Kidney (tissue), 14 donors: ENCODE data around the gene KIF18A. TPM values are rescaled to one million over a fixed set of nuclear protein-coding genes. Genes with fewer than 3 reads are reported as not detected.

ENCODE experiments used
- DNase-seq, 5 donors: peaks; one replicate each; pipeline ENCODE4 v3.0.0-alpha.2; 2013 to 2020
- FAIRE-seq: peaks from 2 replicates; lab custom pipeline; 2012; peaks lifted over from hg19 to GRCh38; lab: Jason Lieb, UNC
- H3K27ac ChIP-seq, 2 donors: one replicate each; pipeline ENCODE4 v1.7.0; 2013; ENCODE audit warnings: low read depth in 2 of 2, low read length in 2 of 2, inconsistent platforms in 1 of 2
- H3K27me3 ChIP-seq: one replicate; pipeline ENCODE4 v1.7.1; 2013; ENCODE audit warnings: low read length, inconsistent platforms; ENCODE audit not compliant: control insufficient read depth, insufficient read depth
- H3K36me3 ChIP-seq, 3 donors: one replicate each; pipeline versions ENCODE4 v1.7.0 to v1.7.1; 2013; ENCODE audit warnings: low read length in 3 of 3, control low read depth in 1 of 3, inconsistent platforms in 1 of 3; ENCODE audit not compliant: insufficient read depth in 3 of 3, control insufficient read depth in 2 of 3
- H3K4me1 ChIP-seq, 3 donors: one replicate each; pipeline versions ENCODE4 v1.7.0 to v1.7.1; 2013; ENCODE audit warnings: low read length in 3 of 3, inconsistent platforms in 1 of 3, low read depth in 1 of 3; ENCODE audit not compliant: control insufficient read depth in 2 of 3, insufficient read depth in 2 of 3
- H3K4me3 ChIP-seq, 3 donors: one replicate each; pipeline versions ENCODE4 v1.7.0 to v1.8.1; 2013; ENCODE audit warnings: low read length in 3 of 3, control low read depth in 1 of 3, inconsistent platforms in 1 of 3
- H3K9ac ChIP-seq, 3 donors: one replicate each; pipeline versions ENCODE4 v1.7.0 to v1.7.1; 2013; ENCODE audit warnings: low read length in 3 of 3, control low read depth in 1 of 3, inconsistent platforms in 1 of 3
- H3K9me3 ChIP-seq, 3 donors: one replicate each; pipeline versions ENCODE4 v1.7.0 to v1.7.1; 2013; ENCODE audit warnings: low read length in 3 of 3, control low read depth in 1 of 3, inconsistent platforms in 1 of 3; ENCODE audit not compliant: control insufficient read depth in 2 of 3, insufficient read depth in 1 of 3
- intact Hi-C: fragments of 100-400 bp; cut with DNase I; formaldehyde crosslinking; loops from one replicate; pipeline ENCODE4 v1.11.1; 2022
- polyA plus RNA-seq: library from polyadenylated mRNA; stranded (reverse); fragments of 350-450 nt; fragmentation: Illumina TruSeq; extraction: RNeasy Lipid Tissue Mini Kit (QIAGEN cat#74804); gene quantifications from one replicate; pipeline ENCODE4 v1.2.3, GENCODE V29; 2014; ENCODE audit warnings: low read depth, low replicate concordance; ENCODE audit not compliant: insufficient read depth
- total RNA-seq: library from RNA; stranded (reverse); fragmentation: NEBNext Ultra II Directional; extraction: Animal tissue kit (Norgen Biotek cat#: 25700); gene quantifications from one replicate; pipeline ENCODE4 v1.2.1, GENCODE V29; 2021
- TF ChIP-seq, protein P1 (sequence below): IDR thresholded peaks from 3 replicates; pipeline ENCODE4 v1.5.1; 2012; ENCODE audit warnings: mild to moderate bottlenecking, moderate library complexity, borderline replicate concordance; ENCODE audit not compliant: insufficient read depth; ENCODE audit errors: extremely low read depth
- donor health status: control.
- donor health status: control.
- donor health status: control.
- donor health status: control.
- donor health status: control.
- donor health status: DM: yes; HTN: yes; CAD: no.
- donor health status: Normal renal cell carcinoma (clear cell type).

Gene KIF18A
- total and polyA plus RNA-seq, 2 donors from 2014 or later: 0.39 to 0.50 TPM

DNA sequence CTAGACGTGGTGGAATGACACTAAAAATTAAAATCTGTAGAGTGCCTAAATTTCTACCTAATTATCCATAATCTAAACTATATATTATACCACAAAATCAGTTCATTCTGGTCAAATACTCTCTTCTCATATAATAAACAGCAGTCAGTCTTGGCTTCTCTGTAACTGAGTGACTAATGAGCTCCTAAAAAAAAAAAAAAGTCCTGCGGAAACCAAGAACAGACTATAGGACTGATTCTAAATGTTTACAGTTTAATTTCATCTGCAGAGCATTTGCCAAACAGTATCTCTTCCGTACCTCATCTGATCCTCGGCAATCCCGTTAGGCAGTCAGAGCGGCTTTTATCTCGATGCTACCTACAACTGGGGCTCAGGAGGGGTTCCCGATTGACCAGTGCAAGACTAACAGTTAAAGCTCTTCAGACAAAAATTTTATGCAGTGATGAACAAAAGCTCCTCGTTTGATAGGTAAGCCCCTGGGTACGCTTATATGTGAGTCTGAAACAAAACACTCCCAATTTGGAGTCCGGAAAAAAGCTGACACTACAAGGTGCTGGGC lies 686 bp downstream of the KIF18A start:
- intact Hi-C loops: no loop called here
- FAIRE-seq: no peak

DNA sequence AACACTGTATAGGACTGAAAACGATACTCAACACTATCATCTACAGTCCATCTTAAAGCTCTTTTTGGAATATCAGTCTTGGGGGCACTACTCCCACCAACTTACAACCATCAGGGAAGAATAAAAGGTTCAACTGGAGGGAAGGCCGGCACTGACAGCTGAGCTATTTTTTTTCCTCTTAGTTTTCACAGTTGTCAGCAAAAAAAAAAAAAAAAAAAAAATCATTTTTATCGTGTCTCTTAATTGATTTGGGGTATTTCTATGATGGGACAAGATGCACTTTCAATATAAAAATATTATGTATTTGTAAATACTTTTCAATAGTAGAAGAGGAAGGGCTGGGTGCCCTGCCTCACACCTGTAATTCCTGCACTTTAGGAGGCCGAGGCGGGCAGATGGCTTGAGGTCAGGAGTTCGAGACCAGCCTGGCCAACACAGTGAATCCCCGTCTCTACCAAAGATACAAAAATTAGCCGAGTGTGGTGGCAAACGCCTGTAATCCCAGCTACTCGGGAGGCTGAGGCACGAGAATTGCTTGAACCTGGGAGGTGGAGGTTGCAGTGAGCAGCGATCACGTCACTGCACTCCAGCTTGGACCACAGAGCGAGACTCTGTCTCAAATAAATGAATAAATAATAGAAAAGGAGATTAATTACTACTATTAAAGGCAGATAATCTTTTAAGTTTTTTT lies 1.5 kb downstream of the KIF18A start:
- no peak overlapping the region for H3K27ac ChIP-seq
- no peaks in the 10 kb centered on the region for H3K9me3 ChIP-seq
- peaks cover 0 to 14% (median 5%) of the 10 kb centered on the region in 3 donors for H3K4me1 ChIP-seq
- intact Hi-C loops: no loop called here
- peak overlapping the region in 1 of 3 donors; percentile 86 for H3K9ac ChIP-seq
- DNase-seq (peak in 2 of 5 donors; percentile 36 to 42), FAIRE-seq (no peak)
- peak overlapping the region in 1 of 3 donors; percentile 96 for H3K4me3 ChIP-seq
- H3K27me3 ChIP-seq: no peaks in the 10 kb centered on the region
- TF ChIP-seq, protein P1, sequence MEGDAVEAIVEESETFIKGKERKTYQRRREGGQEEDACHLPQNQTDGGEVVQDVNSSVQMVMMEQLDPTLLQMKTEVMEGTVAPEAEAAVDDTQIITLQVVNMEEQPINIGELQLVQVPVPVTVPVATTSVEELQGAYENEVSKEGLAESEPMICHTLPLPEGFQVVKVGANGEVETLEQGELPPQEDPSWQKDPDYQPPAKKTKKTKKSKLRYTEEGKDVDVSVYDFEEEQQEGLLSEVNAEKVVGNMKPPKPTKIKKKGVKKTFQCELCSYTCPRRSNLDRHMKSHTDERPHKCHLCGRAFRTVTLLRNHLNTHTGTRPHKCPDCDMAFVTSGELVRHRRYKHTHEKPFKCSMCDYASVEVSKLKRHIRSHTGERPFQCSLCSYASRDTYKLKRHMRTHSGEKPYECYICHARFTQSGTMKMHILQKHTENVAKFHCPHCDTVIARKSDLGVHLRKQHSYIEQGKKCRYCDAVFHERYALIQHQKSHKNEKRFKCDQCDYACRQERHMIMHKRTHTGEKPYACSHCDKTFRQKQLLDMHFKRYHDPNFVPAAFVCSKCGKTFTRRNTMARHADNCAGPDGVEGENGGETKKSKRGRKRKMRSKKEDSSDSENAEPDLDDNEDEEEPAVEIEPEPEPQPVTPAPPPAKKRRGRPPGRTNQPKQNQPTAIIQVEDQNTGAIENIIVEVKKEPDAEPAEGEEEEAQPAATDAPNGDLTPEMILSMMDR: no peak
- no peaks in the 10 kb centered on the region for H3K36me3 ChIP-seq

More for the DNA sequence above, 686 bp downstream of the KIF18A start:
- H3K4me3 ChIP-seq: peak overlapping the region; percentile 82 to 96 (median 95)
- H3K9me3 ChIP-seq: no peaks in the 10 kb centered on the region
- H3K27me3 ChIP-seq: no peaks in the 10 kb centered on the region
- peaks cover 0 to 14% (median 5%) of the 10 kb centered on the region in 3 donors for H3K4me1 ChIP-seq
- H3K9ac ChIP-seq: peak overlapping the region; percentile 70 to 89 (median 86)
- TF ChIP-seq, protein P1: no peak
- H3K36me3 ChIP-seq: no peaks in the 10 kb centered on the region
- H3K27ac ChIP-seq: peak overlapping the region; percentile 40 to 82
- DNase-seq: peak in 2 of 5 donors; percentile 35 to 51

DNA sequence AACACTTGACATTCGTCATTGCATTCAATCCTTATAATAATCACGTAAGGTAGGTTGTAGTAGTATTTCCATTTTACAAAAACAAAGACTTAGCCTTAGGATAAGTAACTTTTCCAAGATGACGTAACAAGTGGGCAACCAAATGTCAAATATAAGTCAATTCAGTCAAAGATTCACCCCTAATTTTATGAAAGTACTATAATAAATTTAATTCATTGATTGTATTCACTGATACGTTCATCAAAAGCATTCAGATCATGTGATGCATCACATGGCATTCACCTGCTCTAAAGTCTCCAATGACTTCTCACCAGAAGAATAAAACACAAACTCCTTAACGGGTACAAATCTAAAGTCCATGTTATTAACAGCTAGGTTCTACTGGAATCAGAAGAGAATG lies 2.1 kb downstream of the KIF18A start:
- no peaks in the 10 kb centered on the region for H3K27me3 ChIP-seq
- no peak overlapping the region for H3K27ac ChIP-seq
- H3K36me3 ChIP-seq: no peaks in the 10 kb centered on the region
- no peak overlapping the region for H3K4me3 ChIP-seq
- H3K4me1 ChIP-seq: peaks cover 0 to 14% (median 5%) of the 10 kb centered on the region in 3 donors
- no peak for DNase-seq
- no peak for FAIRE-seq
- intact Hi-C loops: no loop called here
- TF ChIP-seq, protein P1: no peak
- H3K9ac ChIP-seq: no peak overlapping the region
- H3K9me3 ChIP-seq: no peaks in the 10 kb centered on the region
